HEK293 (cell line): Measurements from ENCODE around the gene DUSP12.
A peak's percentile ranks its signal among the peaks of the same experiment; 100 is the strongest.

Experiments
- CTCF ChIA-PET: fragments of 350-600 bp; formaldehyde crosslinking; extraction: SDS; loops from one replicate; lab custom pipeline; 2021; ENCODE audit warnings: antibody characterized with exemption; lab: Yijun Ruan, JAX
- POLR2A ChIA-PET: fragments of 300-600 bp; formaldehyde crosslinking; extraction: SDS; loops from one replicate; lab custom pipeline; 2020; ENCODE audit warnings: antibody characterized with exemption, inconsistent platforms; lab: Yijun Ruan, JAX
- H3K27ac ChIP-seq: fragments of 200-500 bp; sonication (Bioruptor generic); 2 replicates; pipeline ENCODE4 v1.5.1; 2014; ENCODE audit warnings: low read depth, low read length, control low read depth, inconsistent platforms; ENCODE audit errors: extremely low read depth
- H3K36me3 ChIP-seq, 2 experiments: fragments of 200-500 bp in 1 of 2; sonication (Bioruptor generic) in 1 of 2; 1 replicate in 1 of 2; 2 replicates in 1 of 2; pipeline ENCODE4 v1.5.1; 2014 to 2017; ENCODE audit warnings: inconsistent platforms in 2 of 2, low read length in 2 of 2; ENCODE audit not compliant: control insufficient read depth in 2 of 2, insufficient read depth in 1 of 2
- H3K4me1 ChIP-seq: fragments of 200-500 bp; sonication (Bioruptor generic); 2 replicates; pipeline ENCODE4 v1.5.1; 2014; ENCODE audit warnings: mild to moderate bottlenecking, low read length, inconsistent platforms; ENCODE audit not compliant: control insufficient read depth, insufficient read depth
- H3K4me3 ChIP-seq: 2 replicates; pipeline ENCODE4 v1.5.1; 2011; ENCODE audit warnings: low read depth, mild to moderate bottlenecking, control low read depth, low read length, moderate library complexity
- H3K9me3 ChIP-seq: fragments of 200-500 bp; sonication (Bioruptor generic); 2 replicates; pipeline ENCODE4 v1.5.1; 2014; ENCODE audit warnings: low read depth, low read length, inconsistent platforms; ENCODE audit not compliant: control insufficient read depth, insufficient read depth
- HOXC10 ChIP-seq: sonication (generic); formaldehyde crosslinking; IDR thresholded peaks from 2 replicates; pipeline ENCODE4 v1.8.1; 2023; ENCODE audit warnings: mild to moderate bottlenecking, missing genetic modification reagents
- HOXD13 ChIP-seq: sonication (generic); formaldehyde crosslinking; IDR thresholded peaks from 2 replicates; pipeline ENCODE4 v1.8.0; 2022; ENCODE audit warnings: missing genetic modification reagents, borderline replicate concordance
- INSM2 ChIP-seq: fragments of 450-650 bp; formaldehyde crosslinking; IDR thresholded peaks from 2 replicates; pipeline ENCODE4 v1.5.1; 2016; ENCODE audit warnings: missing biosample characterization, missing genetic modification characterization
- KLF8 ChIP-seq: fragments of 450-650 bp; formaldehyde crosslinking; IDR thresholded peaks from 2 replicates; pipeline ENCODE4 v1.5.1; 2016; ENCODE audit warnings: missing biosample characterization, missing genetic modification characterization
- MYNN ChIP-seq: fragments of 450-650 bp; formaldehyde crosslinking; IDR thresholded peaks from 2 replicates; pipeline ENCODE4 v1.5.1; 2016; ENCODE audit warnings: missing biosample characterization, missing genetic modification characterization, borderline replicate concordance
- REPIN1 ChIP-seq: fragments of 450-650 bp; formaldehyde crosslinking; IDR thresholded peaks from 2 replicates; pipeline ENCODE4 v1.5.1; 2017; ENCODE audit warnings: missing biosample characterization, missing genetic modification characterization, low read depth
- SP7 ChIP-seq: fragments of 450-650 bp; formaldehyde crosslinking; IDR thresholded peaks from 2 replicates; pipeline ENCODE4 v1.5.1; 2016; ENCODE audit warnings: missing biosample characterization, missing genetic modification characterization
- ZBTB1 ChIP-seq: fragments of 450-650 bp; formaldehyde crosslinking; IDR thresholded peaks from 2 replicates; pipeline ENCODE4 v1.5.1; 2016; ENCODE audit warnings: missing biosample characterization, missing genetic modification characterization
- ZBTB17 ChIP-seq: fragments of 450-650 bp; formaldehyde crosslinking; IDR thresholded peaks from 2 replicates; pipeline ENCODE4 v1.5.1; 2016; ENCODE audit warnings: missing biosample characterization, missing genetic modification characterization
- ZBTB20 ChIP-seq: fragments of 450-650 bp; formaldehyde crosslinking; IDR thresholded peaks from 2 replicates; pipeline ENCODE4 v1.5.1; 2016; ENCODE audit warnings: missing biosample characterization, missing genetic modification characterization
- ZBTB48 ChIP-seq: fragments of 450-650 bp; formaldehyde crosslinking; IDR thresholded peaks from 2 replicates; pipeline ENCODE4 v1.5.1; 2016; ENCODE audit warnings: missing biosample characterization, missing genetic modification characterization
- ZFHX2 ChIP-seq: fragments of 450-650 bp; formaldehyde crosslinking; conservative IDR thresholded peaks from 2 replicates; pipeline ENCODE4 v1.5.1; 2016; ENCODE audit warnings: missing biosample characterization, missing genetic modification characterization
- ZNF366 ChIP-seq: fragments of 450-650 bp; formaldehyde crosslinking; conservative IDR thresholded peaks from 2 replicates; pipeline ENCODE4 v1.5.1; 2016; ENCODE audit warnings: missing biosample characterization, missing genetic modification characterization
- ZNF529 ChIP-seq: fragments of 450-650 bp; formaldehyde crosslinking; IDR thresholded peaks from 2 replicates; pipeline ENCODE4 v1.5.1; 2017; ENCODE audit warnings: missing genetic modification characterization, missing biosample characterization; ENCODE audit not compliant: insufficient replicate concordance
- ZNF561 ChIP-seq: fragments of 450-650 bp; IDR thresholded peaks from 2 replicates; pipeline ENCODE4 v1.5.1; 2018; ENCODE audit warnings: missing biosample characterization, missing genetic modification characterization, borderline replicate concordance
- ZNF658 ChIP-seq: fragments of 450-650 bp; formaldehyde crosslinking; IDR thresholded peaks from 2 replicates; pipeline ENCODE4; 2016; ENCODE audit warnings: missing biosample characterization, missing genetic modification characterization
- ZNF768 ChIP-seq: fragments of 450-650 bp; formaldehyde crosslinking; IDR thresholded peaks from 2 replicates; pipeline ENCODE4 v1.5.1; 2018; ENCODE audit warnings: missing biosample characterization, mild to moderate bottlenecking, missing genetic modification characterization
- ZSCAN23 ChIP-seq: fragments of 450-650 bp; formaldehyde crosslinking; IDR thresholded peaks from 2 replicates; pipeline ENCODE4 v1.5.1; 2016; ENCODE audit warnings: missing biosample characterization, missing genetic modification characterization
- TF ChIP-seq, protein P1 (sequence below): fragments of 450-650 bp; formaldehyde crosslinking; IDR thresholded peaks from 2 replicates; pipeline ENCODE4 v1.5.0; 2017; ENCODE audit warnings: missing biosample characterization, missing genetic modification characterization, borderline replicate concordance

The DUSP12 gene

GRCh38 chr1:161707503-161707902 lies 42.1 kb upstream of the DUSP12 start:
- POLR2A ChIA-PET, result interaction anchor here (1.6 kb wide), 1 partner anchor 19 kb away, joined by 6 read pairs; no protein-coding TSS in a partner anchor
- H3K36me3 ChIP-seq, result no peaks in the 10 kb centered on the region
- TF ChIP-seq HOXC10 (CRISPR knock-in tag), result no peak
- TF ChIP-seq KLF8 (tag by site-specific recombination), result no peak
- TF ChIP-seq INSM2 (tag by site-specific recombination), result no peak
- TF ChIP-seq ZNF366 (tag by site-specific recombination), result no peak
- no peak for TF ChIP-seq ZBTB48 (tag by site-specific recombination)
- TF ChIP-seq MYNN (tag by site-specific recombination), result no peak
- TF ChIP-seq, all 188 proteins: peak for 0
- Histone ChIP-seq H3K27ac (no peak overlapping the region), H3K9me3 (no peaks in the 10 kb centered on the region), H3K4me3 (no peak overlapping the region), H3K4me1 (no peaks in the 10 kb centered on the region)
- CTCF ChIA-PET, result interaction anchor here (0.9 to 1.6 kb wide), 2 partner anchors 18 to 37 kb away, joined by 4 to 5 read pairs; no protein-coding TSS in a partner anchor

DNA sequence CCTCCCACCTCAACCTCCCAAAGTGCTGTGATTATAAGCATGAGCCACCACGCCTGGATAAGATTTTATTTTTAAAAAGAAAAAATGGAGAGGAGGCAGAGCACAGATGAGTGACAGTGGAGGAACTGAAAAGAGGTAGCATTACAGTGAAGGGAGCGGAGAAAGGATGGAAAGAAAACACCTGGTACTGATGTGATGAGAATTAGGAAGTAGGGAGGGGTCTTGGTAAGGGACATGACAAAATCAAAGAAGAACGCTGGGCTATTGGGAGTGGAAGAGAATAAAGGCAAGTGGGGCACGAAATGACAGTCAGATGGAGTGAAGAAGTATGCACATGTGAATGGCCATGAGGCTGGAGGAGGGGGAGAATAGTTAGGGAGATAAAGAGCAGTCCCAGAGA lies 40.2 kb upstream of the DUSP12 start:
- no peak overlapping the region for H3K27ac ChIP-seq
- CTCF ChIA-PET, result interaction anchor here (0.6 to 1.0 kb wide), 3 partner anchors 10 to 631 kb away, joined by 3 to 4 read pairs (median 4); no protein-coding TSS in a partner anchor
- no peaks in the 10 kb centered on the region for H3K9me3 ChIP-seq
- no peak overlapping the region for H3K4me3 ChIP-seq
- TF ChIP-seq ZNF529 (tag by site-specific recombination) (no peak), INSM2 (tag by site-specific recombination) (no peak), HOXD13 (CRISPR knock-in tag) (no peak), ZSCAN23 (tag by site-specific recombination) (no peak), ZNF658 (tag by site-specific recombination) (no peak), ZBTB20 (tag by site-specific recombination) (no peak), ZFHX2 (tag by site-specific recombination) (no peak)
- POLR2A ChIA-PET, result no interaction called here
- H3K36me3 ChIP-seq, result no peaks in the 10 kb centered on the region
- H3K4me1 ChIP-seq, result no peaks in the 10 kb centered on the region

DNA sequence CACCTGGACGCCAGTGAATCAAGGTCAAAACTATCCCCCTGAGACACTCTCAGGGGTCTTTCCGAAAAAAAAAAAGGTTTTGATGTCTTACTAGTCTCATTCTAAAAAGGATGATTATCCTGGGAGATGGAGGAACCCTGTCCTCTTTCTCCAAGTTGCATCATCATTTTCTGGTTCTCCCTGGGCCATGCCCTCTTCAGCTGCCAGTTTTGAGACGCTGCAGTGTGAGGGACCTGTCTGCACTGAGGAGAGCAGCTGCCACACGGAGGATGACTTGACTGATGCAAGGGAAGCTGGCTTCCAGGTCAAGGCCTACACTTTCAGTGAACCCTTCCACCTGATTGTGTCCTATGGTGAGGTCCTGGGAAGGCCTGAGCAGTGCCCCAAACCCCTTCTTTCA lies 39.0 kb upstream of the DUSP12 start:
- CTCF ChIA-PET, result no interaction called here
- H3K36me3 ChIP-seq, result no peaks in the 10 kb centered on the region

GRCh38 chr1:161718559-161719324 lies 30.8 kb upstream of the DUSP12 start:
- CTCF ChIA-PET, result interaction anchor here (0.6 kb wide), 1 partner anchor 10 kb away, joined by 4 read pairs; no protein-coding TSS in a partner anchor
- no peaks in the 10 kb centered on the region for H3K4me1 ChIP-seq
- H3K27ac ChIP-seq, result no peak overlapping the region
- no peak overlapping the region for H3K4me3 ChIP-seq
- H3K36me3 ChIP-seq, result no peaks in the 10 kb centered on the region
- TF ChIP-seq, protein P1, sequence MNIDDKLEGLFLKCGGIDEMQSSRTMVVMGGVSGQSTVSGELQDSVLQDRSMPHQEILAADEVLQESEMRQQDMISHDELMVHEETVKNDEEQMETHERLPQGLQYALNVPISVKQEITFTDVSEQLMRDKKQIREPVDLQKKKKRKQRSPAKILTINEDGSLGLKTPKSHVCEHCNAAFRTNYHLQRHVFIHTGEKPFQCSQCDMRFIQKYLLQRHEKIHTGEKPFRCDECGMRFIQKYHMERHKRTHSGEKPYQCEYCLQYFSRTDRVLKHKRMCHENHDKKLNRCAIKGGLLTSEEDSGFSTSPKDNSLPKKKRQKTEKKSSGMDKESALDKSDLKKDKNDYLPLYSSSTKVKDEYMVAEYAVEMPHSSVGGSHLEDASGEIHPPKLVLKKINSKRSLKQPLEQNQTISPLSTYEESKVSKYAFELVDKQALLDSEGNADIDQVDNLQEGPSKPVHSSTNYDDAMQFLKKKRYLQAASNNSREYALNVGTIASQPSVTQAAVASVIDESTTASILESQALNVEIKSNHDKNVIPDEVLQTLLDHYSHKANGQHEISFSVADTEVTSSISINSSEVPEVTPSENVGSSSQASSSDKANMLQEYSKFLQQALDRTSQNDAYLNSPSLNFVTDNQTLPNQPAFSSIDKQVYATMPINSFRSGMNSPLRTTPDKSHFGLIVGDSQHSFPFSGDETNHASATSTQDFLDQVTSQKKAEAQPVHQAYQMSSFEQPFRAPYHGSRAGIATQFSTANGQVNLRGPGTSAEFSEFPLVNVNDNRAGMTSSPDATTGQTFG (tag by site-specific recombination), result no peak
- no peak for TF ChIP-seq ZNF768 (tag by site-specific recombination)
- no peak for TF ChIP-seq REPIN1 (tag by site-specific recombination)
- TF ChIP-seq SP7, result no peak
- POLR2A ChIA-PET, result no interaction called here
- H3K9me3 ChIP-seq, result no peaks in the 10 kb centered on the region

More for the DNA sequence above, 39.0 kb upstream of the DUSP12 start:
- H3K4me3 ChIP-seq, result no peak overlapping the region
- no peaks in the 10 kb centered on the region for H3K9me3 ChIP-seq
- H3K4me1 ChIP-seq, result no peaks in the 10 kb centered on the region
- POLR2A ChIA-PET, result no interaction called here
- H3K27ac ChIP-seq, result no peak overlapping the region
- peak; percentile 51; the same call in 1 of the 2 replicates for TF ChIP-seq ZNF561 (tag by site-specific recombination)
- 0 out of 2 replicates have a peak, but pooled peaks have one; percentile 26 for TF ChIP-seq ZBTB17 (tag by site-specific recombination)
- no peak for TF ChIP-seq ZBTB1 (tag by site-specific recombination)
- no peak for TF ChIP-seq HOXC10 (CRISPR knock-in tag)
- TF ChIP-seq, all 188 proteins: peak for 2
